Naive thymus-derived CD4-positive, alpha-beta T cell (primary cell): ENCODE data around the gene ATP8B4. TPM values are rescaled to one million over a fixed set of nuclear protein-coding genes. Genes with fewer than 3 reads are reported as not detected.

Source experiments
- ATAC-seq: fragments of 150-1000 bp; cut with Tn5 transposase; 2 replicates; pipeline ENCODE4 v1.10.0; 2021; ENCODE audit warnings: mild to moderate bottlenecking, moderate library complexity
- CTCF ChIA-PET: fragments of 350-600 bp; sonication (Branson Sonifier 250); formaldehyde crosslinking; loops from one replicate; lab custom pipeline; 2021; ENCODE audit warnings: antibody characterized with exemption; lab: Charles Lee
- POLR2A ChIA-PET: fragments of 350-600 bp; sonication (Branson Sonifier 250); formaldehyde crosslinking; loops from one replicate; lab custom pipeline; 2021; ENCODE audit warnings: antibody characterized with exemption, inconsistent platforms; lab: Charles Lee
- DNase-seq, 9 donors: peaks; one replicate each; pipeline versions ENCODE4 v3.0.0 to v3.0.0-alpha.2; 2020 to 2022; ENCODE audit warnings: mixed read lengths in 1 of 9
- H3K27ac ChIP-seq: one replicate; pipeline ENCODE4 v1.7.0; 2013; ENCODE audit warnings: mild to moderate bottlenecking, low read depth, low read length, moderate library complexity
- H3K27me3 ChIP-seq, 2 donors: one replicate each; pipeline ENCODE4 v1.7.0; 2013; ENCODE audit warnings: low read length in 2 of 2, mild to moderate bottlenecking in 2 of 2, moderate library complexity in 2 of 2; ENCODE audit not compliant: control insufficient read depth in 2 of 2, insufficient read depth in 2 of 2
- H3K36me3 ChIP-seq, 3 experiments: 1 replicate in 2 of 3; 2 replicates in 1 of 3; pipeline ENCODE4 v1.7.0; 2013; ENCODE audit warnings: low read length in 3 of 3, mild to moderate bottlenecking in 3 of 3, moderate library complexity in 1 of 3; ENCODE audit not compliant: insufficient read depth in 3 of 3, control insufficient read depth in 2 of 3
- H3K4me1 ChIP-seq, 2 donors: one replicate each; pipeline ENCODE4 v1.7.0; 2013; ENCODE audit warnings: low read length in 2 of 2, mild to moderate bottlenecking in 2 of 2, moderate library complexity in 1 of 2; ENCODE audit not compliant: control insufficient read depth in 2 of 2, insufficient read depth in 2 of 2
- H3K4me3 ChIP-seq: 2 replicates; pipeline ENCODE4 v1.7.0; 2013; ENCODE audit warnings: mild to moderate bottlenecking, low read length
- H3K9me3 ChIP-seq, 3 experiments: 1 replicate in 2 of 3; 2 replicates in 1 of 3; pipeline ENCODE4 v1.7.0; 2013; ENCODE audit warnings: low read length in 3 of 3; ENCODE audit not compliant: control insufficient read depth in 2 of 3
- H3K27ac Mint-ChIP-seq, 9 donors: one replicate each; pipeline ENCODE4 v1.8.0; 2020 to 2022; ENCODE audit warnings: mixed read lengths in 9 of 9, mild to moderate bottlenecking in 8 of 9, moderate library complexity in 5 of 9, inconsistent platforms in 2 of 9
- H3K27me3 Mint-ChIP-seq, 5 donors: one replicate each; pipeline ENCODE4 v1.8.0; 2021 to 2022; ENCODE audit warnings: mixed read lengths in 5 of 5, mild to moderate bottlenecking in 1 of 5
- H3K36me3 Mint-ChIP-seq, 5 donors: one replicate each; pipeline ENCODE4 v1.8.0; 2020 to 2022; ENCODE audit warnings: mixed read lengths in 5 of 5, mild to moderate bottlenecking in 3 of 5, inconsistent platforms in 1 of 5
- H3K4me1 Mint-ChIP-seq, 7 donors: one replicate each; pipeline ENCODE4 v1.8.0; 2020 to 2022; ENCODE audit warnings: mixed read lengths in 7 of 7, mild to moderate bottlenecking in 3 of 7, inconsistent platforms in 1 of 7
- H3K4me3 Mint-ChIP-seq, 10 donors: one replicate each; pipeline ENCODE4 v1.8.0; 2020 to 2022; ENCODE audit warnings: mild to moderate bottlenecking in 10 of 10, mixed read lengths in 10 of 10, moderate library complexity in 6 of 10, inconsistent platforms in 2 of 10
- H3K9me3 Mint-ChIP-seq, 11 donors: one replicate each; pipeline ENCODE4 v1.8.0; 2020 to 2022; ENCODE audit warnings: mixed read lengths in 11 of 11, mild to moderate bottlenecking in 4 of 11, inconsistent platforms in 1 of 11, moderate library complexity in 1 of 11
- intact Hi-C, 2 donors: fragments of 100-400 bp; cut with micrococcal nuclease; formaldehyde crosslinking; loops; one replicate each; pipeline ENCODE4 v1.15.1; 2023
- polyA plus RNA-seq, 2 donors: library from polyadenylated mRNA; unstranded; fragments of 300-500 nt; fragmentation: Illumina TruSeq; gene quantifications; one replicate each; pipeline ENCODE4 v1.2.3, GENCODE V29; 2021
- total RNA-seq, 6 experiments: library from RNA in 5 of 6; stranded (reverse) in 5 of 6; gene quantifications; 1 replicate in 5 of 6; 2 replicates in 1 of 6; pipeline ENCODE4 v1.2.3 and lab custom pipeline; 2021 to 2026

Gene ATP8B4
- total and polyA plus RNA-seq, 7 experiments from 2014 or later, result 0.92 to 24.3 (median 5.0) TPM; not detected in 2

DNA sequence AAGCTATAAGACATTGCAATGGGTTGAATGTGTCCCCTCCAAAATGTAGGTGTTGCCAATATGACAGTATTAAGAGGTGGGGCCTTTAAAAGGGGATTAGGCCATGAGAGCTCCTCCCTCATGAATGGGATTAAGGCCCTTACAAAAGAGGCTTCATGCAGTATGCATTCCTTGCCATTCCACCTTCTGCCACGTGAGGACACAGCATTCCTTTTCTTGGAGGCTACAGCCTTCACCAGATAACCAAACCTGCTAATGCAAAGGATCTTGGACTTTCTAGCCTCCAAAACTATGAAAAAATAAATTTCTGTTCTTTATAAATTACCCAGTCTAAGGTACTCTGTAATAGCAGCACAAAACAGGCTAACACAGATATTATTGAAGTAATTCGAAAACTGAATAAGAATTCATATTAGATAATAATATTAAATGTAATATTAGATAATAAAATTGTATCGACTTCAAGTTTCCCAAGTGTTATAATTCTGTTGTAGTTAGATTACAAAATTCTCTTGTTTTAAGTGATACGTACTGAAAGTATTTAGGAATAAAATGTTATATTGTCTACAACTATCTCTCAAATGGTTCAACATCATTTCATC, 29.4 kb upstream of the ATP8B4 start:
- no peaks in the 10 kb centered on the region for H3K27me3 ChIP-seq
- ATAC-seq, result no peak
- no peaks in the 10 kb centered on the region for H3K9me3 ChIP-seq
- H3K4me3 Mint-ChIP-seq, result no peak overlapping the region
- intact Hi-C loops, result loop anchor here in 1 of 2 donors (5.0 to 10.0 kb wide), 4 partner anchors 724 to 1271 kb away; partner anchors contain the start of genes COPS2, EID1, FGF7 and SHC4
- H3K27me3 Mint-ChIP-seq, result peaks cover 0 to 4% (median 1%) of the 10 kb centered on the region in 5 donors
- peaks cover 0 to 5% (median 0%) of the 10 kb centered on the region in 5 donors for H3K36me3 Mint-ChIP-seq
- H3K27ac ChIP-seq, result no peak overlapping the region
- H3K4me3 ChIP-seq, result no peak overlapping the region
- CTCF ChIA-PET, result interaction anchor here (0.5 kb wide), 1 partner anchor 130 kb away, joined by 3 read pairs; no protein-coding TSS in a partner anchor
- POLR2A ChIA-PET, result no interaction called here
- H3K4me1 Mint-ChIP-seq, result peaks cover 0 to 24% (median 0%) of the 10 kb centered on the region in 7 donors
- H3K4me1 ChIP-seq, result no peaks in the 10 kb centered on the region
- H3K27ac Mint-ChIP-seq, result no peak overlapping the region
- no peaks in the 10 kb centered on the region for H3K36me3 ChIP-seq
- DNase-seq, result no peak
- peaks cover 0 to 5% (median 0%) of the 10 kb centered on the region in 11 donors for H3K9me3 Mint-ChIP-seq

DNA sequence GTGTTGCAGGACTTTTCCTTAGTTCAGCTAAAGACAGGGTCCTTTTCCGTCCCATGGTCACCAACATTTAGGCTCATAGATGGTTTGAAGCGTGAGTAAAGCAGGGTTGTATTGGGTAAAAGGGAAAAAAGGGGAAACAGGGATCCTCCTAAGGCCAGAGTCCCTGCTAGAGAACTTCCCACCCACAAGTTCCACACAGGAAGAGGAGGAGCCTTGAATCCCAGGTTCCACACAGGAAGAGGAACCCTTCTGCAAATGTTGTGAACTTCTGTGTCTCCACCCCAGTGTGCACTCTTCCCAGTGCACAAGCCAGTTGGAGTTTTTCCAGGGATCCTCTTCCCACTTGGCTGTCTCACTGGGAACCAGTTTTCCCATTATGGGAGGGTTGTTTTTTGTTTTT, 27.6 kb upstream of the ATP8B4 start:
- H3K27ac Mint-ChIP-seq, result no peak overlapping the region
- H3K4me3 Mint-ChIP-seq, result no peak overlapping the region
- no peaks in the 10 kb centered on the region for H3K9me3 Mint-ChIP-seq
- peaks cover 0 to 8% (median 0%) of the 10 kb centered on the region in 5 donors for H3K36me3 Mint-ChIP-seq
- H3K27ac ChIP-seq, result no peak overlapping the region
- POLR2A ChIA-PET, result no interaction called here
- no peak for ATAC-seq
- CTCF ChIA-PET, result interaction anchor here (1.0 to 2.4 kb wide), 2 partner anchors 911 to 1284 kb away, joined by 3 to 13 read pairs; no protein-coding TSS in a partner anchor
- no peaks in the 10 kb centered on the region for H3K4me1 ChIP-seq
- no peaks in the 10 kb centered on the region for H3K27me3 ChIP-seq
- peaks cover 0 to 27% (median 0%) of the 10 kb centered on the region in 7 donors for H3K4me1 Mint-ChIP-seq
- H3K27me3 Mint-ChIP-seq, result peaks cover 0 to 3% (median 0%) of the 10 kb centered on the region in 5 donors
- no peaks in the 10 kb centered on the region for H3K36me3 ChIP-seq
- no peaks in the 10 kb centered on the region for H3K9me3 ChIP-seq
- no peak for DNase-seq
- intact Hi-C loops, result loop anchor here in 1 of 2 donors (5.0 to 10.0 kb wide), 4 partner anchors 722 to 1269 kb away; partner anchors contain the start of genes COPS2, EID1, FGF7 and SHC4
- H3K4me3 ChIP-seq, result no peak overlapping the region

DNA sequence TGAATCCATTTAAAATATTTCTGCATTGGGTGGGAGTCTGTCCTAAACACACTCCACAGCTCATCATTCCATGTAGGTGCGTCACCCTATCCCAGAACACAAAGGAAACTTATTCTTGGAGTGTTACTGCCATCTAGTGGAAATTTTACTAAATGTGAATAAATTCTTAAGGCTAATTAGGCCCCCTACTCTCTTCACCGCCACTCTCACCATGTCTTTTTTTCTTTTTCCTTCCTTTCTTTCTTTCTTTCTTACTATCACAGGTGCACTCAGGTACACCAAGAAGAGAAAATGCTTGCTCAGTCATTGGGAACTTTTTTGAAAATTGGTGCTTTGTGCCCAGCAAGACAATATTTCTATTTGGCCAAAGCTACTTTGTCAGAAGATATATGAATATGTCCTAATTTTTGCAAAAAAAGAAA, 26.4 kb upstream of the ATP8B4 start:
- H3K36me3 Mint-ChIP-seq, result peaks cover 0 to 10% (median 0%) of the 10 kb centered on the region in 5 donors
- H3K9me3 Mint-ChIP-seq, result no peaks in the 10 kb centered on the region

DNA sequence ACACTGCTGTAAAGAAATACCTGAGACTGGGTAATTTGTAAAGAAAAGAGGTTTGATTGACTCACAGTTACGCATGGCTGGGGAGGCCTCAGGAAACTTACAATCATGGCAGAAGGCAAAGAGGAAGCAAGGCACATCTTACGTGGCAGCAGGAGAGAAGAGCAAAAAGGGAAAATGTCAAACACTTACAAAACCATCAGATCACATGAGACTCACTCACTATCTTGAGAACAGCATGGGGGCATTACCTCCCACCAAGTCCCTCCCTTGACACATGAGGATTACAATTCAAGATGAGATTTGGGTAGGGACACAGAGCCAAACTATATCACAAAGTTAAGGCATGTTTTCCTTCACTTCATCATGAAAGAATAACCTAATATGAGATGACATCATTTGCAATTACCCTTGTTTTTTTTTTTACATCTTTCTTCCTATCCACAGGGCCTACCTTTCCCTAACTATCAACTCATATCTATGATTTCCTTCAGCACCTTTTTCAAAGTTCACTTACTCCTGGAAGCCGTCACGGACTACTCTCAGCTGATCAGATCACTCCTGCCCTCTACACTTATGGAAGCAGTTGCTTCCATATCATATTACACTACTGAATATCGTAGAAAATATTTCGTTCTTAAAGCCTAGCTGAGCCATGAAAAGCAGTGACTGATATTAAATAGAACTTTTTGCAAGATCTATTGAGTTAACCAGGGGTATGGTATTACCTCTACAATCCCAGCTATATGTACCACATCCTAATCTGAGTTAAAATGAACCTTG, 25.5 kb upstream of the ATP8B4 start:
- no peaks in the 10 kb centered on the region for H3K9me3 ChIP-seq
- H3K36me3 ChIP-seq, result no peaks in the 10 kb centered on the region
- no peak overlapping the region for H3K4me3 Mint-ChIP-seq
- H3K9me3 Mint-ChIP-seq, result no peaks in the 10 kb centered on the region
- no peak overlapping the region for H3K4me3 ChIP-seq
- intact Hi-C loops, result loop anchor here (1.0 to 10.0 kb wide), 11 partner anchors 172 to 1283 kb away; partner anchors contain the start of genes COPS2 (in 1 of the 2), DTWD1 (in 1 of the 2), EID1 (in 1 of the 2) and FAM227B (in 1 of the 2)
- DNase-seq (no peak), ATAC-seq (peak; percentile 54)
- POLR2A ChIA-PET, result no interaction called here
- H3K4me1 Mint-ChIP-seq, result peaks cover 0 to 28% (median 0%) of the 10 kb centered on the region in 7 donors
- no peak overlapping the region for H3K27ac ChIP-seq
- CTCF ChIA-PET, result interaction anchor here (0.6 to 2.4 kb wide), 7 partner anchors 10 to 1286 kb away, joined by 3 to 13 read pairs (median 3); partner anchors contain the start of gene AP4E1
- no peaks in the 10 kb centered on the region for H3K27me3 ChIP-seq
- H3K27ac Mint-ChIP-seq, result no peak overlapping the region
- no peaks in the 10 kb centered on the region for H3K4me1 ChIP-seq
- peaks cover 0 to 2% (median 0%) of the 10 kb centered on the region in 5 donors for H3K27me3 Mint-ChIP-seq
- H3K36me3 Mint-ChIP-seq, result peaks cover 0 to 10% (median 0%) of the 10 kb centered on the region in 5 donors

More for the DNA sequence above, 26.4 kb upstream of the ATP8B4 start:
- no peak overlapping the region for H3K4me3 ChIP-seq
- peaks cover 0 to 3% (median 0%) of the 10 kb centered on the region in 5 donors for H3K27me3 Mint-ChIP-seq
- peak overlapping the region in 1 of 9 donors; percentile 66 for H3K27ac Mint-ChIP-seq
- ChIA-PET POLR2A (no interaction called here), CTCF (interaction anchor here (0.6 to 2.4 kb wide), 8 partner anchors 11 to 1287 kb away, joined by 3 to 13 read pairs (median 3); partner anchors contain the start of gene AP4E1)
- no peak overlapping the region for H3K27ac ChIP-seq
- intact Hi-C loops, result loop anchor here (1.0 to 10.0 kb wide), 11 partner anchors 171 to 1284 kb away; partner anchors contain the start of genes COPS2 (in 1 of the 2), DTWD1 (in 1 of the 2), EID1 (in 1 of the 2) and FAM227B (in 1 of the 2)
- ATAC-seq, result peak; percentile 60
- no peaks in the 10 kb centered on the region for H3K9me3 ChIP-seq
- no peaks in the 10 kb centered on the region for H3K36me3 ChIP-seq
- H3K4me1 Mint-ChIP-seq, result peaks cover 0 to 30% (median 0%) of the 10 kb centered on the region in 7 donors
- no peaks in the 10 kb centered on the region for H3K4me1 ChIP-seq
- peak in 6 of 9 donors; percentile 7 to 47 (median 36) for DNase-seq
- no peak overlapping the region for H3K4me3 Mint-ChIP-seq
- H3K27me3 ChIP-seq, result no peaks in the 10 kb centered on the region

DNA sequence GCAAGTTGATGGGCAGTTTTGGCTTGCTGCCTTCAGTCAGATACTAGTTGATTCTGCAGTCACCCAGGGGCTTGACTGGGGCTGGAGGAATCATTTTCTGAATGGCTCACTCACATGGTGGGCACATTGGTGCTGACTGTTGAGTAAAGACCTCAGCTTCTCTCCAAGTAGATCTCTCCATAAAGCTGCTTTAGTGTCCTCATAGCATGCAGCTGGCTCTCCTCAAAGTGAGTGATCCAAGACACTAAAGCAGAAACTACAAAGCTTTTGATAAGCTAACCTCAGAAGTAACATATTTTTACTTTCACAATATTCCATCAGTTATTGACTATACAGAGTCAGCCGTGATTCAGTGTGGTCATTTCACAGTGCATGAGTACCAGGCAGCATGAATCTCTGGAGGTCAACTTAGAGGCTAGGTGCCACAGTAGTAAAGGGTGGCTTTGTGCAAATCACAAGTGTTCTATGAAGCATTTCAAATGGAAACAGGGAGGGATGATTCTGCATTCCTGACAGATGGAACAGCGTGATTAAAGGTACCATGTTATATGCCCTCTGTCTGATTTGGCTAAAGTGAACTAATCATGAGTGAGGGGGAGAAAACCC, 24.3 kb upstream of the ATP8B4 start:
- Histone ChIP-seq H3K9me3 (no peaks in the 10 kb centered on the region), H3K4me3 (no peak overlapping the region), H3K27me3 (no peaks in the 10 kb centered on the region), H3K27ac (no peak overlapping the region), H3K36me3 (no peaks in the 10 kb centered on the region), H3K4me1 (no peaks in the 10 kb centered on the region)
- Mint-ChIP-seq H3K4me1 (peaks cover 0 to 27% (median 0%) of the 10 kb centered on the region in 7 donors), H3K4me3 (no peak overlapping the region), H3K27ac (no peak overlapping the region), H3K27me3 (peaks cover 0 to 5% (median 0%) of the 10 kb centered on the region in 5 donors), H3K36me3 (peaks cover 0 to 10% (median 0%) of the 10 kb centered on the region in 5 donors), H3K9me3 (no peaks in the 10 kb centered on the region)
- DNase-seq (no peak), ATAC-seq (no peak)
- ChIA-PET CTCF (no interaction called here), POLR2A (no interaction called here)
- intact Hi-C loops, result loop anchor here in 1 of 2 donors (2.0 to 10.0 kb wide), 3 partner anchors 267 to 1179 kb away; partner anchors contain the start of genes FGF7 and SHC4

DNA sequence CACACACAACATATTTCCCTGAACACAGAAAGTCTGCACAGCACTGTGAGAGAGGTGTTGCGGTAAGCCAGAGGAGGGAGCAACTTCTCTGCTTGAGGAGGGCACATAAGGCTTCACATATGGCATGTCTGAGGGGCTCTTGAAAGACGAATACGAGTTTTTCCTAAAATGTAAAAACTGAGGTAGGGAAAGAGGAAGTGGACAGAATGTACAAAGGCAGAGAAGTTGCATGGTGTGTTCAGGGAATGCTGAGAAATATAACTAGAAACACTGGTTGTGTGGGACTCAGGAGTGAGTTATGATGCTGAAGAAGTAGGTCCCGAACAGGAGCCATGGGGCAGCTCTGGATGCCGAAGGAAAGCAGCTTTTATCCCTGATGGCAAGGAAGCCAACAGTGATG, 22.8 kb upstream of the ATP8B4 start:
- H3K27ac Mint-ChIP-seq, result no peak overlapping the region
- CTCF ChIA-PET, result no interaction called here
- no peak for ATAC-seq

More for the DNA sequence above, 22.8 kb upstream of the ATP8B4 start:
- H3K36me3 Mint-ChIP-seq, result peaks cover 0 to 13% (median 0%) of the 10 kb centered on the region in 5 donors
- H3K9me3 Mint-ChIP-seq, result peaks cover 0 to 4% (median 0%) of the 10 kb centered on the region in 11 donors
- no peaks in the 10 kb centered on the region for H3K4me1 ChIP-seq
- H3K4me1 Mint-ChIP-seq, result peaks cover 0 to 40% (median 0%) of the 10 kb centered on the region in 7 donors
- H3K27me3 Mint-ChIP-seq, result peaks cover 0 to 8% (median 0%) of the 10 kb centered on the region in 5 donors
- intact Hi-C loops, result loop anchor here in 1 of 2 donors (2.0 to 10.0 kb wide), 3 partner anchors 265 to 1177 kb away; partner anchors contain the start of genes FGF7 and SHC4
- no peak for DNase-seq
- POLR2A ChIA-PET, result no interaction called here
- no peaks in the 10 kb centered on the region for H3K9me3 ChIP-seq
- no peaks in the 10 kb centered on the region for H3K36me3 ChIP-seq
- H3K27me3 ChIP-seq, result no peaks in the 10 kb centered on the region
- no peak overlapping the region for H3K4me3 Mint-ChIP-seq
- H3K4me3 ChIP-seq, result no peak overlapping the region
- no peak overlapping the region for H3K27ac ChIP-seq
